HG03558 (cell line): ENCODE data around the gene PPARA.

ENCODE experiments used
- ATAC-seq: cut with Tn5 transposase; IDR thresholded peaks from one replicate; pipeline ENCODE4 v1.9.1; 2021; ENCODE audit warnings: moderate number of reproducible peaks; ENCODE audit not compliant: unreplicated experiment; ENCODE audit errors: extremely low read depth

Gene PPARA

GRCh38 chr22:46150034-46150654, at the start of gene PPARA:
TSS of gene PPARA (plus strand) at chr22:46150526. CDS start at chr22:46198384, 47,858 bp downstream.
- ATAC-seq, result no peak

- no peak for ATAC-seq
Measured at GRCh38 chr22:46102159-46102558, 48.2 kb upstream of the PPARA start.

GRCh38 chr22:46102752-46103151, 47.6 kb upstream of the PPARA start:
- ATAC-seq, result no peak

GRCh38 chr22:46103181-46103580, 47.1 kb upstream of the PPARA start:
- no peak for ATAC-seq

- ATAC-seq, result no peak
Measured at GRCh38 chr22:46103664-46104063, 46.7 kb upstream of the PPARA start.

GRCh38 chr22:46104170-46104880, 46.0 kb upstream of the PPARA start:
- no peak for ATAC-seq

GRCh38 chr22:46104881-46105493, 45.3 kb upstream of the PPARA start:
- no peak for ATAC-seq

- ATAC-seq, result no peak
Measured at GRCh38 chr22:46105494-46106278, 44.6 kb upstream of the PPARA start.

GRCh38 chr22:46106279-46107022, 43.9 kb upstream of the PPARA start:
- ATAC-seq, result no peak

GRCh38 chr22:46107089-46107664, 43.1 kb upstream of the PPARA start:
- no peak for ATAC-seq

GRCh38 chr22:46107753-46108563, 42.4 kb upstream of the PPARA start:
- no peak for ATAC-seq

GRCh38 chr22:46108564-46109473, 41.5 kb upstream of the PPARA start:
- ATAC-seq, result no peak

GRCh38 chr22:46109474-46110003, 40.8 kb upstream of the PPARA start:
- no peak for ATAC-seq

- ATAC-seq, result no peak
Measured at GRCh38 chr22:46110215-46110614, 40.1 kb upstream of the PPARA start.

GRCh38 chr22:46111645-46112306, 38.5 kb upstream of the PPARA start:
- ATAC-seq, result no peak

- ATAC-seq, result no peak
Measured at GRCh38 chr22:46112405-46112804, 37.9 kb upstream of the PPARA start.
